Measurements from ENCODE around the gene KCNJ12. TPM values are rescaled to one million over a fixed set of nuclear protein-coding genes. Genes with fewer than 3 reads are reported as not detected.
"Not testable (repeated sequence)": the region's sequence is repeated elsewhere in the genome, so short reads cannot be mapped to it uniquely, and the experiment has no call there.

KCNJ12 gene
- total RNA-seq, 2 experiments from 2014 or later = 0.11 TPM; not detected in 1

- Mint-ChIP-seq H3K9me3 (no peaks in the 10 kb centered on the region), H3K27me3 (no peaks in the 10 kb centered on the region), H3K27ac (peak overlapping the region; percentile 95), H3K4me3 (peak overlapping the region; percentile 85), H3K36me3 (ENCODE audit: low read depth) (no peaks in the 10 kb centered on the region), H3K4me1 (ENCODE audit: low read depth) (peaks cover 21% of the 10 kb centered on the region)
- H3K36me3 ChIP-seq (ENCODE audit: insufficient read depth, low read length) = no peaks in the 10 kb centered on the region
- H3K27ac ChIP-seq (ENCODE audit: low read depth in 1 of 2, low read length in 2 of 2) = no peak overlapping the region
- H3K9me3 ChIP-seq (ENCODE audit: control insufficient read depth in 1 of 2, insufficient read depth in 1 of 2, low read length in 2 of 2) = peaks cover 0 to 35% of the 10 kb centered on the region in 2 experiments
- H3K4me3 ChIP-seq (ENCODE audit: low read length) = peak overlapping the region; percentile 40
- DNase-seq (no peak), ATAC-seq (ENCODE audit: poor library complexity) (no peak)
- no peaks in the 10 kb centered on the region for H3K27me3 ChIP-seq (ENCODE audit: control insufficient read depth in 1 of 2, insufficient read depth in 2 of 2, low read length in 2 of 2)
- CTCF ChIA-PET = interaction anchor here (1.1 kb wide), 1 partner anchor 94 kb away, joined by 3 read pairs; no protein-coding TSS in a partner anchor
- peaks cover 23% of the 10 kb centered on the region for H3K4me1 ChIP-seq (ENCODE audit: insufficient read depth, low read length)
- POLR2A ChIA-PET = interaction anchor here (1.7 kb wide), 1 partner anchor 133 kb away, joined by 3 read pairs; no protein-coding TSS in a partner anchor
- intact Hi-C loops (cut with DNase I, micrococcal nuclease) = loop anchor here in 1 of 2 experiments (1.0 kb wide), 1 partner anchor 39 kb away; no protein-coding TSS in a partner anchor
- no peak for TF ChIP-seq CTCF (IDR thresholded peaks at IDR 0.05)
Observed at GRCh38 chr17:21418446-21419298, 42.5 kb downstream of the KCNJ12 start.

DNA sequence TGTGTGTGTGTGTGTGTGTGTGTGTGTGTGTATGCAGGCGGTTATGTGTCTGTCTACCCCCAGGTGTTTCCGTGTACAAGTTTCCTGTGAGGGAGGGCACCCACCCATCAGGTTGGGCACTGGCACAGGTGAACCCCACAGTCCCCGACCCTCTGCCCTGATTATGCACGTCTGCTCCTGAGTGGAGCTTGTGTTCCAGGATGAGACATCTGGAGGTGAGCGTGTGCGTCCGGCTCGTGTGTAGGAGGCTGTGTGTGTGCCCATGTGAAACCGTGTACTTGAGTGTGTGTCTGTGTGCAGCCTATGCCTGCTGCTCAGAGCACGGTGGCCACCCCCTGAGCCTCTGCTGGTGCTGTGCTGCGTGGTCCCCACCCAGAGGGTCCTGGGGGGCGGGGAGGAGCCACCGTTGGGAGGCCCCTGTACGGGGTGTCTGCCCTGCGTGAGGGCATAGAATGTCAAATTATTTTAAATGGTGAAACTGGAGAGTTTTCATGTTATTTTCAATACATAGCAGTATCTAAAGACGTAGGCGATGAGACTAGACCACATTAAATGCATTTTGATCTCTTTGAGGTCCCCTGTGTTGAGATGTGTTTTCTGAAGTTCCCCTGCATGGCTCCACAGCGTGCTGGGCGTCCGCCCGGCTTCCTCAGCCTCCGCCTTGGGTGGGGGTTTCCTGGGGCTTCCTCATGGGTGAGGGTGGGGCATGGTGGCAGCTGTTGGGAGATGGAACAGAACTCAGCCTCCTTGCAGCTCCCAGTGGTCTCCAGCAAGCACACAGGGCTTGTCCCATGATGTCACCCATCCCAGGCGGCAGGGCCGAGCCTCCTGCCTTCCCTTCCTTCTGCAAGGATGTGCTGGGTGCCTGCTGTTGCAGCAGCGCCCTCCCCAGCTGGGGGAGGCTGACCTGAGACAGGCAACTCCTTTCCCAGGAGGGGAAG is 43.4 kb downstream of the KCNJ12 start:
- Mint-ChIP-seq H3K4me3 (peak overlapping the region; percentile 85), H3K36me3 (ENCODE audit: low read depth) (no peaks in the 10 kb centered on the region), H3K27me3 (no peaks in the 10 kb centered on the region), H3K27ac (peak overlapping the region; percentile 95), H3K4me1 (ENCODE audit: low read depth) (peaks cover 21% of the 10 kb centered on the region), H3K9me3 (no peaks in the 10 kb centered on the region)
- CTCF ChIA-PET = no interaction called here
- intact Hi-C loops (cut with DNase I, micrococcal nuclease) = loop anchor here in 1 of 2 experiments (1.0 kb wide), 1 partner anchor 38 kb away; no protein-coding TSS in a partner anchor
- Histone ChIP-seq H3K4me3 (ENCODE audit: low read length) (peak overlapping the region; percentile 40), H3K36me3 (ENCODE audit: insufficient read depth, low read length) (no peaks in the 10 kb centered on the region), H3K9me3 (ENCODE audit: control insufficient read depth in 1 of 2, insufficient read depth in 1 of 2, low read length in 2 of 2) (peaks cover 0 to 34% of the 10 kb centered on the region in 2 experiments), H3K27me3 (ENCODE audit: control insufficient read depth in 1 of 2, insufficient read depth in 2 of 2, low read length in 2 of 2) (no peaks in the 10 kb centered on the region), H3K27ac (ENCODE audit: low read depth in 1 of 2, low read length in 2 of 2) (peak overlapping the region; percentile 24 to 80), H3K4me1 (ENCODE audit: insufficient read depth, low read length) (peaks cover 23% of the 10 kb centered on the region)
- POLR2A ChIA-PET = interaction anchor here (1.7 kb wide), 1 partner anchor 134 kb away, joined by 3 read pairs; no protein-coding TSS in a partner anchor
- DNase-seq = peak; percentile 15 to 82 (median 49)
- peak; percentile 81 for ATAC-seq (ENCODE audit: poor library complexity)
- TF ChIP-seq CTCF (IDR thresholded peaks at IDR 0.05) = no peak

- H3K36me3 Mint-ChIP-seq (ENCODE audit: low read depth); H3K9me3 Mint-ChIP-seq; intact Hi-C loops (cut with DNase I, micrococcal nuclease); H3K27ac Mint-ChIP-seq; H3K36me3 ChIP-seq (ENCODE audit: insufficient read depth, low read length); H3K4me3 Mint-ChIP-seq; H3K27ac ChIP-seq (ENCODE audit: low read depth in 1 of 2, low read length in 2 of 2); H3K27me3 ChIP-seq (ENCODE audit: control insufficient read depth in 1 of 2, insufficient read depth in 2 of 2, low read length in 2 of 2); ATAC-seq (ENCODE audit: poor library complexity); H3K27me3 Mint-ChIP-seq; CTCF ChIA-PET; H3K4me3 ChIP-seq (ENCODE audit: low read length): not testable (repeated sequence)
- peak in 1 of 14 experiments; percentile 11 for DNase-seq
- Histone ChIP-seq H3K9me3 (ENCODE audit: control insufficient read depth in 1 of 2, insufficient read depth in 1 of 2, low read length in 2 of 2) (peaks cover 0 to 26% of the 10 kb centered on the region in 2 experiments), H3K4me1 (ENCODE audit: insufficient read depth, low read length) (peaks cover 23% of the 10 kb centered on the region)
- H3K4me1 Mint-ChIP-seq (ENCODE audit: low read depth) = peaks cover 21% of the 10 kb centered on the region
- POLR2A ChIA-PET = interaction anchor here (1.7 kb wide), 1 partner anchor 135 kb away, joined by 3 read pairs; no protein-coding TSS in a partner anchor
Observed at GRCh38 chr17:21420503-21421090, 44.4 kb downstream of the KCNJ12 start.

GRCh38 chr17:21421421-21422310 is 45.5 kb downstream of the KCNJ12 start:
- POLR2A ChIA-PET; H3K27me3 Mint-ChIP-seq; H3K9me3 Mint-ChIP-seq; intact Hi-C loops (cut with DNase I, micrococcal nuclease); H3K27ac ChIP-seq (ENCODE audit: low read depth in 1 of 2, low read length in 2 of 2); ATAC-seq (ENCODE audit: poor library complexity); CTCF ChIA-PET; H3K27me3 ChIP-seq (ENCODE audit: control insufficient read depth in 1 of 2, insufficient read depth in 2 of 2, low read length in 2 of 2); H3K36me3 Mint-ChIP-seq (ENCODE audit: low read depth); H3K4me3 ChIP-seq (ENCODE audit: low read length); H3K36me3 ChIP-seq (ENCODE audit: insufficient read depth, low read length): not testable (repeated sequence)
- Histone ChIP-seq H3K9me3 (ENCODE audit: control insufficient read depth in 1 of 2, insufficient read depth in 1 of 2, low read length in 2 of 2) (peaks cover 0 to 22% of the 10 kb centered on the region in 2 experiments), H3K4me1 (ENCODE audit: insufficient read depth, low read length) (peaks cover 23% of the 10 kb centered on the region)
- peak in 1 of 14 experiments; percentile 10 for DNase-seq
- Mint-ChIP-seq H3K4me3 (peak overlapping the region; percentile 34), H3K4me1 (ENCODE audit: low read depth) (peaks cover 21% of the 10 kb centered on the region), H3K27ac (peak overlapping the region; percentile 49)
